Fibroblast of villous mesenchyme (primary cell): Measurements from ENCODE around the gene EFEMP2. TPM values are rescaled to one million over a fixed set of nuclear protein-coding genes. Genes with fewer than 3 reads are reported as not detected.

ENCODE experiments used
- DNase-seq: peaks from one replicate; pipeline ENCODE4 v3.0.0-alpha.2; 2010; ENCODE audit warnings: low read depth
- H3K4me3 ChIP-seq: 2 replicates; pipeline ENCODE4 v1.5.1; 2011; ENCODE audit warnings: low read depth, mild to moderate bottlenecking, low read length
- total RNA-seq: library from RNA; depleted of rRNA; stranded (reverse); fragments of >200 nt; gene quantifications from 2 replicates; pipeline ENCODE4 v1.2.3, GENCODE V29; 2012
- TF ChIP-seq, protein P1 (sequence below): IDR thresholded peaks from 2 replicates; pipeline ENCODE4 v1.5.1; 2012; ENCODE audit warnings: low read depth, mild to moderate bottlenecking, low read length; ENCODE audit not compliant: insufficient read depth

The EFEMP2 gene
- total RNA-seq, 1 donor = 77.7 TPM

GRCh38 chr11:65856689-65857499, 15.7 kb downstream of the EFEMP2 start:
- peak; percentile 70 for DNase-seq
- TF ChIP-seq, protein P1, sequence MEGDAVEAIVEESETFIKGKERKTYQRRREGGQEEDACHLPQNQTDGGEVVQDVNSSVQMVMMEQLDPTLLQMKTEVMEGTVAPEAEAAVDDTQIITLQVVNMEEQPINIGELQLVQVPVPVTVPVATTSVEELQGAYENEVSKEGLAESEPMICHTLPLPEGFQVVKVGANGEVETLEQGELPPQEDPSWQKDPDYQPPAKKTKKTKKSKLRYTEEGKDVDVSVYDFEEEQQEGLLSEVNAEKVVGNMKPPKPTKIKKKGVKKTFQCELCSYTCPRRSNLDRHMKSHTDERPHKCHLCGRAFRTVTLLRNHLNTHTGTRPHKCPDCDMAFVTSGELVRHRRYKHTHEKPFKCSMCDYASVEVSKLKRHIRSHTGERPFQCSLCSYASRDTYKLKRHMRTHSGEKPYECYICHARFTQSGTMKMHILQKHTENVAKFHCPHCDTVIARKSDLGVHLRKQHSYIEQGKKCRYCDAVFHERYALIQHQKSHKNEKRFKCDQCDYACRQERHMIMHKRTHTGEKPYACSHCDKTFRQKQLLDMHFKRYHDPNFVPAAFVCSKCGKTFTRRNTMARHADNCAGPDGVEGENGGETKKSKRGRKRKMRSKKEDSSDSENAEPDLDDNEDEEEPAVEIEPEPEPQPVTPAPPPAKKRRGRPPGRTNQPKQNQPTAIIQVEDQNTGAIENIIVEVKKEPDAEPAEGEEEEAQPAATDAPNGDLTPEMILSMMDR = no peak
- H3K4me3 ChIP-seq = peak overlapping the region; percentile 98

- TF ChIP-seq, protein P1 = no peak
- H3K4me3 ChIP-seq = peak overlapping the region; percentile 98
- DNase-seq = no peak
Measured at GRCh38 chr11:65855927-65856363, 16.7 kb downstream of the EFEMP2 start.

DNA sequence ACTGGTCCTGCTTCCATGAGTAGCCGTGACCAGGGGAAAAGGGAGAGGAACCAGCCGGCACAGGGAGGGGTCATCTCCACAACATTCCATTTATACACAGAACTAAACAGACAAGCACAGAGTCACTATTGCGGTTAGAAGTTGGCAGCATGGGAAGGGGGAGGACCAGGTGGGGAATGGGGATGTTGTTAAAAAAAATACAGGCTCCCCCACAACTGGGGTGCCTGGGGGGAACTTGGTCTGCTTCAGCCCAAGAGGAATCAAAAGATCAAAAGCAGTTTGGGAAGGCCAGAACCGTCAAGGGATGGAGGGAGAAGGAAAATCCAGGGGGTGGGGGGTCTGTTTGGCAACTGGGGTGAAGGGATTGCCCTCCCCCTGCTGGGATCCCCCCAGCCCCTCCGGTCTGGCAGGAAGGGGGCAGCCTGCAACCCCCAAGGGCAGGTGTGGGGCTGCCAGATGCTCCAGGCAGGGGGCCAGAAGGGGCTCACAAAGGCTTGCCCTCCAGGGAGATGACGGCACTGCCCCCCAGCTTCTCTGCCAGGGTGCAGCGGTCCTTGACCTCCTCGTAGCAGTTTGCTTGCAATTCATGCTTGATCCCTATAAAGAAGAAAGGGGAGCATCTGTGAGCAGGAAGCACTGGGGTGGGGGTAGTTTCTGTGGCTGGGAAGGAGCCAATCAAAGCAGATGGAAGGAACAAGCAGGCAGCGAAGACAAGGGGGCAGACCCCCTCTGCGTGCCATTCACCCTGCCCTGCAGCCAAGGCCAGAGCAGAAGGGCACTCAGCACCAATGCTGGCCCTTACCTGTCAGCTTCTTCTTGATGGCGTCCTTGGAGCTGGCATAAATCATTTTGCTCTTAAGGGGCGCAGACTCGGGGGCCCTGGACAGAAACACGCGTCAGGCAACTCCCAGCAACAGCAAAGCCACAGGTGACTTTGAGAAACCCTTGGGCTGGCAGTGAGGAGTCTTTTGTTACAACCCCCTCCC, 17.5 kb downstream of the EFEMP2 start:
- DNase-seq = no peak
- TF ChIP-seq, protein P1 = no peak
- no peak overlapping the region for H3K4me3 ChIP-seq

- TF ChIP-seq, protein P1 = no peak
- DNase-seq = no peak
- H3K4me3 ChIP-seq = no peak overlapping the region
Measured at GRCh38 chr11:65854161-65854592, 18.4 kb downstream of the EFEMP2 start.

DNA sequence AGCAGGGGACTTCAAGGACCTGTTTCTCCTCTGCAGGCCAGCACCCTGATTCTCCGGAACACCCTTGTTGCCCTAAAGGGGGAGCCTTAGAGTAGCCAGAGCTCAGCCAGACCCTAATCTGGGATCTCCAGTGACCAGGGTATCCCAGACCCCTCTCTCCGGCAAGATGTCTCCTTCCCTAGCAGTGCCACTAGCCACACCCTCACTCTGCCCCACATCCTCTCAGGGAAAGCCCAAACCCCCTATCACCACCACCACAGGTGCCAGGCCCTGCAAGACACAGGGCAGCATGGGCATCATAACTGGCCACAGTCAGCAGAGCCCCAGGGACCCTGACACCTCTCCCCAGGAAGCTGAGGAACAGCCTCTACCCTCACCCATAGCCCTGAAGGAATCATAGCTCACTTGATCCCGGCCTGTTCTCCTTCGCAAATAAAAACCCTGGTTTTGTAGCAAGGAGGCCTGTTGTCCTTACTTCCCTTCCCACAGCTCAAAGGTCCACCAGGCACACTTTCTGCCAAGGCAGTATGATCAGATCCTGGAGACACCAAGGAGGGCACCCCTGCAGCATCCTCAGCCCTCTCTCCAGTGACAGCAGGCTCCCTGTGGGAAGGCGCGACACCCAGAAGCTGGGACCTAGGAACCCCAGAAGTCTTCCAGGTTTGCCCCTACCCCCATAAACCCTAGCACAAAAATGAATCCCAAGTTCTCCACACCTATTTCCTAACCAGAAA, 19.2 kb downstream of the EFEMP2 start:
- H3K4me3 ChIP-seq = no peak overlapping the region
- DNase-seq = no peak
- TF ChIP-seq, protein P1 = peak; percentile 11
